Stimulated activated CD4-positive, alpha-beta T cell treated with anti-CD3 and anti-CD28 coated beads, Interleukin-12 subunit alpha, Interleukin-12 subunit beta, amount 100 ng/mL, for 24 hours (primary cell): Measurements from ENCODE around the gene IRX3.

ENCODE experiments used
- DNase-seq, 2 experiments: peaks; one replicate each; pipeline ENCODE4 v3.0.0-alpha.2; 2020; ENCODE audit warnings: low read depth in 2 of 2

IRX3 gene

DNA sequence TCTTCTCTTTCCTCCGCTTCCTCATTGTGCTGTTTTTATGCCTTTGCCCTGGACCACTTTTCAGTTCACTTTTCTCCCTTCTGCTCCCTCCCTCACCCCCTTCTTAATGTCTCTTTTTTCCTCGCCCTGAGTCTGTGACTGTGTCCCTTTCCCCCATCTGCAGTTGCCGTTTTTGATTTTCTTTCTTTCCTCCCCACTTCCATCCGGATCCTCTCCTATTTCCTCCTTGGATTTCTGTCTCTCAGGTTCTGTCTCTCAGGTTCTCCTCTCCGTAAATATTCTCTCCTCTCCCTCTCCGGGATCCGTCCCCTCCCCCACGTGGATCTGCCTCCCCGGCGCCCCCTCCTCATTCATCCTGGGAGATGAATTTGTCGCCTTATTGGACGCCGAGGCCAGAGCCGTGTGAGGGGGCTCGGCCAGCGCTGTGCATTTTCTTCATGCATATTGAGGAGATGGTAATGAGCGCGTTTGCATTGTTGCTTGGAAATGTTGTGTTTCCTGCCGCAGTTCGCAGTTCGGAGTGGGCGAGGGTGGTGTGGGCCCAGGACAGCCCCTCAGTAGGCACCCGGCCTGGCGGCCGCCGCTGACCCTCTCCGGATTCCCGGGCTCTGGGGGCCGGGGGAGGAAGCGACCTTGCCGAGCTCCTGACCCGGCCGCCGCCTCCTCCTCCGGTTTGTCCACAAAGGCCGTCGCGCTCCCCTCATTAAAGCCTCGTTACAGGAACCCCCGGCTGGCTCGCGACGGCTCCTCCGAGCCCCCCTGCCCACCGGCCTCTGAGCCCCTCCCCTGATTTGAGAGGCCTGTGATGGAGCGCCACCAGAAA lies 4.5 kb upstream of the IRX3 start:
- no peak for DNase-seq

DNA sequence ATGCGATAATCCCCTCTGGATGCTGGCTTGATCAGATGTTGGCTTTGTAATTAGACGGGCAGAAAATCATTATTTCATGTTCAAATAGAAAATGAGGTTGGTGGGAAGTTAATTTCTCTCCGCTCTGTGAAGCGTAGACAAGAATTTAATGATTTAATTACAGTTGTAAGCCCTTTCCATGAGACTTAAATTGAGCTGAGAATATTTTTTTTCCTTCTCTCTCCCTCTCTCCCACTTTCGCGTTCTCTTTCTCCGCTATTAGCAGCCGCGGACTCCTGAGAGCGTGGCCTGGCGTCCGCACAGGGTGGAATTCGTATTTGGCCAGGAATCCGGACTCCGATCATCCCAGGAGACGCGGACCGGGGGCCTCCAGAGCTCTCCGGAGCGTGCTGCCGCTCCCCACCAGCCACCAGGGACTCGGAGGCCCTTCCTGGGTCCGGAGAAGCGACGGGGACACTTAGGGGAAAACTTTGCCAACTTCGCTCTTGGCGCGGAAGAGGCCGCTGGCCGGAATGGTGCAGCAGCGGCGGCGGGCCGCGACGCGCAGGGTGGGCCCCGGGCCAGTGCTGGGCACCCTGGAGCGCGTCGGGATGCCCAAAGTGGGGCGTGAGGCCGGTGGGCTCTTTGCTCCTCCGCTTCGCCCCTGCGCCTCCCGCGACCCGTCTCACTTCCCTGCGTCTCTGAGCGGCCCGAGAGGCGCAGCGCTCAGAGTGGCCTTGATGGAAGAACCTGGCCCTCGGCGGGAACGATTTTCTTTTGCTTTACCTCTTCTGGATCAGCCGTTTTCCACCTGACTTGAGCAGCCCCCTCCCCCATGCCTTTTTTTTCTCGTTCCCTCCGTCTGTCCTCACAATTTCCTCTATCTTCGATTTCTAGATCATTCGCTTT lies 3.6 kb upstream of the IRX3 start:
- DNase-seq = no peak

DNA sequence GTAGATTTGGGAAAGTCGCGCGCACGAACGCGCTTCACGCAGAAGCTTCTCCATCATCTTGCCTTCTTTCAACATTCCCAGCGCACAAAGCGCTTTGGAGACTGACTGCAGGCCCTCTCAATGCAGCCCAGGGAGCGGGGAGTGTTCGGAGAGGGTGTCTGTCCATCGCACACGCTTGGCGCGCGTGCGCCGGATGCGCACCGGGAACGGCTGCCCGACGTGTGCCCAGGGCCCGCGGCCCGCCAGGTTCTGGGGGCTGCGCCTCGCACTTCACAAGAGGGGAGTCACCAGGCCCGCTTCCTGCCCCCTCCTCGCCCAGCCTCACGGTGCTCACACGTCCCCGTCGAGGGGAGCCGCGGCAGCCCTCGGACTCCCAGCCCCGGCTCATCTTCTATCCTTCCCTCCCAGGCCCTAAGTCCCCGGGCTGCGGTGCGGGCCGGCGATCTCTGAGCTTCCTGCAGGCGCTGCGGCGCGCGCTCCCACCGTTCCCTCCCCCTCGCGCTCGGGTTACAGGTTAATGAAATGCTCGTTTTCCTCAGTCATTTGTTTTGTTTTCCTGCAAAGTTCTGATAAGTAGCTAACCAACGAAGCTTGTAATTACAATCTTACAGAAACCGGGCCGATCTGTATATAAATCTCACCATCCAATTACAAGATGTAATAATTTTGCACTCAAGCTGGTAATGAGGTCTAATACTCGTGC lies 2.8 kb upstream of the IRX3 start:
- DNase-seq = no peak

DNA sequence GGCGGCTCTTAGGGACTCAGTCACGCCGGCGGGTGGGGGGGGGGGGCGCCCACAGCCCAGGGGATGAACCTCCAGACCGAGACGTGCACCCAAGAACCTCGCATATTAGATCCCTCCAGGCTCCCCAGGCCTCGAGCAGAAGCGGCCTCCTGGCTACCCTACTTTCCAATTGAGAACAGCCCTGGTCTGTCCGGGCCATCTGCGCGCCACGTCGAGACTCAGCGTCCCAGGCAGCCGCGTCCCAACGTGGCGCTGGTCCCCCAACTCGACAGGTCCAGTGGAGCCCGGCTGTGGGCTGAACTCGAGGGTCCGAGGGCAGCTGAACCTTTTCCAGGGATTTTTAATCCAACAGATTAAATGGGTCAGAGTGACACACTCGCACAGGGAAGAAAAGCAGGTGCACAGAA lies 2.3 kb upstream of the IRX3 start:
- DNase-seq = no peak

DNA sequence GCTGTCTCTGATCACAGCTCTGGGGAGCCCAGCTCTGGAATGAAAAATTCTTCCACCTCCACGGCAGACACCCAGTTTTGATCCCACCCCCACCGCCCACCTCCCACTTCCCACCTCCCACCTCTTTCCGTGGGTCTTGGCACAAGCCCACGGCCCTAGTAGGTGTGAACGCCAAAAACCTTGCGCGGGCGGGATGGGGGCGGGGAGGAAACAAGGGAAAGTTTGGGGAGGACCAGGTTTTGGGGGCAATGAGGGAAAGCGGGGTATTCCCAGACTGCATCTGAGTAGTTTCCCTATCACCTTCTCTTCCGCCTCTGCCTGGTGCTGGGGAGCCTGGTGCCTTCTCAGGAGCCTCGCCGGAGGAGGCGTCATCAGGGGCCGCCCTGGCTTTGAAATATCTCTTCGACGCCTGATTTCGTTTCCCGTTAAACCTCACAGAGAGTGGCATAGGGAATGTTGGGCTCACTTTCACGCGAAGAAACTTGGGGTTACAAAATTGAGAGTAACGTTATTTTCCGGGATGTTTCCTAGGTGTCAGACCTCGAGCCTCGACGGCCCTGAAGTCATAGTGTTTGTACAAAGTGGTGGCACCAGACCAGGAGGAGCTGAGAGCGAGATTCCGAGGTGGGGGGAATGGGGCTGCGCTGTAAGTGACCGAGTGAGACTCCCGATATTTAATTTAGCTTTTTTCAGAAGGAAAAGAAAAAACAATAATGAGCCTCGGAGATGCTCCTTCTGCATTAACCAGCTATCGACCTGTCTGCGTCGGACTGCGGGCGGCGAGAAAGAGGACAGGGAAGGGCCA lies 1.6 kb upstream of the IRX3 start:
- no peak for DNase-seq

DNA sequence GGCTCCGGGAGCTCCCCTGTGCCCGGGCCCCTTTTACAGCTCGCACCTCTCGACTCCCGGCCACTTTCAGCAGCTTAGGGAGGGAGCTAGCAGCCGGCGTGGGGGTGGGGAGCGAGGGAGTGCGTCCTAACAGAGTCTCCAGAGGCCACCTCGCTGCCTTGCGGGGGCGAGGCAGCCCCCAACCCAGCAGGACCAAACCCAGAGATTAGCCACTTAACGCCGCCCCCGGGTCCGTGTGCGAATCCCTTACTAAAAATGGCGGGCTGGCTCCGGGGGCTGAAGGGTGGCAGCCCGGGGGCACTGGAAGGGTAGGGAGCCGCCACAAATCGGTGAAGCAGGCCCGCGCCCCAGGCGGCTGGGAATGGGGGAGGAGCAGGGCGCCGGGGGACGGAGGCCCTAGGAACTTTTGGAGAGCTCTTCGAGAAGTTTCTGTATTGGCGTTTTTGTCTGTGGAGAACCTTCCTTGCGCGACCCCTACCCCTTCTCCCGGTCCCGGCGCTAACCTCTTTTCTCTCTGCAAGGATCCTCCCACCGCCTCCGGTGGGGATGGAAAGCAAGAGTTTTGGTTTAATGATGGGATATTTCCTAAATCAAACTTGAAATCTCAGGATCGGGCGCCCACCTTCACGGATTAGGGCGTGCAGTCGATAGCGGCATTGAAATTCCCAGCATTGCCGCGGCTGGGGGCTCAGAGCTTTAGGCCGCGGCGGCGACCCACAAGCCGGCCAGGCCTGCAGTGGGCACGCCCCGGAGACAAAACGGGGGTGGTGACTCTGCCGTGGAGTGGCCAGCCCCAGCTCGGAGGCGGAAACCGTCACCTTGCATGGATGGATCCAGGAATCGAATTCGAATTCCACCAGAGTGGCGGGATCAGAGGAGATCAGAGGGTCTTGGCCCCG lies 793 bp upstream of the IRX3 start:
- no peak for DNase-seq

DNA sequence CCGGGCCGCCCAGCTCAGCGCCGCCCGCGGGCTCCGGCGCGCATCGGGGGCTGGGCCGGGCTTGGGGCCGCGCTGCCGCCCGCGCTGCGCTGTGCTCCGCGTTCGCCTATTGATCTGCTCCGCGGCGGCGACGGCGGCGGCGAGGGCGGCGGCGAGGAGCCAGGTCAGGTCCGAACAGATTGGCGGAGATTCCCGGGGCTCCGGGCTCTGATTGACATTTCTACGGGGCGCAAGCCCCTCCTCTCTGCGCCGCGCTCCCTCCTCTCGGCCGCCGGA lies 559 bp downstream of the IRX3 start:
- DNase-seq = no peak

DNA sequence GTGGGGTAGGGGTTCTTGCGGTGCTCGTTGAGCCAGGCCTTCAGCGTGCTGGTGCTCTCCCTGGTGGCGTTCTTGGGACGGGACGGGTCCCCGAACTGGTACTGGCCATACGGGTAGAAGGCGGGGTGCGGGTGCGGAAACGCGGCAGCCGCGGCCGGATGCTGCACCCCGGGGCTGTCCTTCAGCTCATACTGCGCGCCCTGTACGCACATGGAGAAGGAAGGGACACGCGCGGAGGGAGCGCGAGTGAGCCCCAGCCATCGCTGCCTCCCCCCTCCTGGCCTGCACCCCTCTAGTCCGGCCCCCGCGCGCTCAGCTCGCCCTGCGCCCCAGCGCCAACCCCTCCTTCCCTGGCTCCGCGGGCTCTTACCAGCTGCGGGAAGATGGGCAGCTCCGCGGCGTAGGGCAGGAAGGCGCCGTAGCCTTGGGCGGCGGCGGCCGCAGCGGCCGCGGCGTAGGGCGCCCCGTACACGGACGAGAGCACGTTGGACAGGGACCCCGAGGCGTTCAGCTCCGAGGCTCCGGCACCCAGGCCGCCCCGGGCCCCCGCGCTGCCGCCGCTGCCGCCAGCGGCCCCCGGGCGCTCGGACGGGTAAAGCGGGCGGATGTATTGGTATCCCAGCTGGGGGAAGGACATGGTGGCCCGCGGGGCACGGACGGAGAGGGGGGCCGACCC lies 1.0 kb downstream of the IRX3 start:
- no peak for DNase-seq

DNA sequence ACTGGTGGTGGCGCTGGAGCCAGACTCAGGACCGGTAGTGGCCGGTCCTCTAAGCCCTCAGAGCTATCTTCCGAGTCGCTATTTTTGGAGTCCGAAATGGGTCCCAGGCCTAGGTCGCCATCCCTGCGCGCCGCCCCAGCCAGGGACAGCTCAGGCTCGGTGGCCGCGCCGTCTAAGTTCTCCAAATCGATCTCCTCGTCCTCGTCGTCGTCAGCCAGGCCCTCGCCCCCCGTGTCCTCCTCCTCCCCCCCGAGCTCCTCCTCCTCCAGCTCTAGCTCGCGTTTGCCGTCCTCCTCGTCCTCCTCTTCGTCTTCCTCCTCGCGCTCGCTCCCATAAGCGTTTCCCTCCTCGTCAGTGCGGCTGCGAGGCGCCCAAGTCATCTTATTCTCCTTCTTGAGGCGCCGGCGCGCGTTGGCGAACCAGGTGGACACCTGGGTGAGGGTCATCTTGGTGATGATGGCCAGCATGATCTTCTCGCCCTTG lies 1.6 kb downstream of the IRX3 start:
- DNase-seq = no peak

DNA sequence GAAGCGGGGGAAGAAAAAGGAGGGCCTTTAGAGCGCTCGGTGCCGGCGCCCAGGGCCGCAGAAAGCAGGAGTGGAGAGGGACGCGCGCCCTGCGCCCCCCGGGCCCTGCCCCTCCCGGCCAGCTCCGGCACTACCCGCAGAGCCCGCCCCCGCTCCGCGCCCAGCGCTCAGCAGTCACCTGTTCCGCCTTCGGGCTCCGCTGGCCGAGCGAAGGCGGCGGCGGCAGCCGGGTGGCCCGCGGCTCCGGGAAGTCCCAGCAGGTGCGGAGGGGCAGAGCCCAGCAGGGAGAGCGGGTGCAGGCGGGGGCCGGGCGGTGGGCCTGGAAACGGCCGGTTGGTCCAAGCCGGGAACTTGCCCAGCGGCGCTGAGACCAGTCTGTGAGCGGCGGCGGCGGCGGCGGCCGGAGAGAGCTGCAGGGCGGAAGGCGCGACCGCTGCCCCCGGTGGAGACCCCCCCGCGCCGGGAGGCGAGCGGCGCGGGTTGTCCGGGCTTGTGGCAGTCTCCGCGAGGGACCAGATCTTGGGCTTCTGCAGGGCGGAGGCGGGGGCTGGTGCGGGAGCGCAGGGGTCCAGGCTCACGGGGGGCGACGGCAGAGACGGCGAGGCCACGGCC lies 2.2 kb downstream of the IRX3 start:
- DNase-seq = no peak

DNA sequence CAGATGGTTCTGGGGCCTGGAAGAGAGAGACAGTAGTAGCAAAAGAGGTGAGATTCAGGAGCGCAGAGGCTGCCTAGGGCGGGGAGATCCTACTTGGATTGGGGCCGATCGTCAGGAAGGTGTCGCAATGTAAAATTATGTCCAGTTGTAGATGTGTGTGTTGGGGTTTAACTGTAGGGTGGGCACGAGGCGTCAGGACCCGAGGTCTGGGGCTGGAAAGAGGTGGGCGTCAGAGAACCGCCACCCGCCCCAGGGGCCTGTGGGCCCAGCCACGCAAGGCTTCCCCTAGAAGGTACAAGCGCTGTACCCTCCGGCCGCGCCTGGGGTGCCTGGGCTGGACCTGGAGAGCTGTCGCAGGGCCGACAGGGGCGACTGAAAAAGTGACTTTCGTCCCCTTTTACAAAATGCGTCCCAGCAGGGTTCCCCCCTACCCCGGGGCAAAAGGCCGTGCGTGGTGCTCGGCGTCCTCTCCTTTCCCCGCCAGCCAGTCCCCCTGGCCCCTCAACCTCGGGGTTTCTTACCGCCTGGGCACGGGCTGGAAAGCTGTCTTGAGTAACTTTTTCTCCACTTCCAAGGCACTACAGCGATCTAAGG lies 2.8 kb downstream of the IRX3 start:
- DNase-seq = no peak

DNA sequence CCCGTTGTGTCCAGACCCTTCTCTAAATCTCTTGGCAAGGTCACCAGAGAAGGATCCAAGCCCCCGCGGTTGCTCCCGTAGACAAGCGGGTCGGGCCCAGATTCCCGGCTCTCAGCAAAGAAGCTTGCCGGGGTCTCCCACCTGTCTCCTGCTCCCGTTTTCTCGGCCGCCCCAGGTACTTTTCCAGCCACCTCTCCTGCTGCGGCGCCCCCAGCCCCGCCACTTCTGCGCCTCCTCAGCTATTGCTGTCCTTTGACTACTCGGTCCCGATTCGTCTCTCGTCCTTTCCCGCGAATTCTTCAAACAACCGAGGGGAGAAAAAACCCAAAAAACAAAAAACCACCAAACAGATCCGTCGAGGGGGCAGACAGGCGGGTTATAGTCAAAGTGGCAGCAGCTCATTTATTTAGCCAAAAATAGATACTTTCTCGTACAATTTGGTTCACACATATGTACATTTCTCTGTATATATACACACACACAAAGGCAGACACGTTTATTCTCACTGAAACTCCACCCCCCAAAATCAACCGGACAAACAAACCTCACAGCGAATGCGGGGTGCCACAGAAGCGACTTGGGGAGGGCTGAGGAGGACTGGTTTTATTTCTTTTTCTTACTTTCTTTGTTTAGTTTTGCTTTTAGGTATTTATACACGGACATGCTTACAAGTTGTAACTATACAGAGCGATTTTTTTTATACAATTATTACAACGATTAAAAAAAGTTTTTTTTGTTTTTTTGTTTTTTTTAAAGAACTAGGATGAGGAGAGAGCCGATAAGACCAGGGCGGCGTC lies 3.5 kb downstream of the IRX3 start:
- no peak for DNase-seq

DNA sequence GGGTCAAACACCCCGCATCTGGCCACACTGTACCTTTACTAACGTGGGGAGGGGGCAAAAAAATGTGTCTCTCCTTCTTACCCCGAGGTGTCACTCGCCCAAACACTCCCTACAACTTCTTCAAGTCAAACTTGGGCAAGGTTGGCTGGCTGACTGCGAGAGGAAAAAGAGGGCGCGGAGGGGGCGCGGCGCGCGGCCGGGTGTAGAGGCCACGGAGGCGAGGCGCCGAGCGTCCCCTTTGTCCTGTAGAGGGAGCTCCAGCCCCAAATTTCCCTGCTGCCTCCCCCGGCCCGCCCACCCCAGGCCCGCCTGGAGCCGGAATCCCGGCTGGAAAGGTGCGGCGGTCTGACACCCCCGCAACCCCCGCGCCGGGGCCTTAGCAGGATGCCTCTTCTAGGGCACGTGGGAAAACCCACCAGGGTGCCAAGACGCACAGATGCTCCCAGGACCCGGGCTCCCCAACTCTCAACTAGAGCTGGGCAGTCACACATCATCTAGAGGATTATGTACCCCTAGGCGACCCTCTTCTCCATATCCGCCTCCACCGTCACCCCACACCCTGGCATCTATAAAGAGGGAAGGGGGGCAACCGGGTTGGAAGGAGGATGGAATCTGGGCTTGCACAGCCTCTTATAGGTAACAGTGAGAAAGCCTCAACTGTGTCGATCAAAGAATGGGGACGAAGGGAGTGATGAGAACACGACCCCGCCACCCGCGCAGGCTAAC lies 4.2 kb downstream of the IRX3 start:
- DNase-seq = peak in 1 of 2 experiments; percentile 35

DNA sequence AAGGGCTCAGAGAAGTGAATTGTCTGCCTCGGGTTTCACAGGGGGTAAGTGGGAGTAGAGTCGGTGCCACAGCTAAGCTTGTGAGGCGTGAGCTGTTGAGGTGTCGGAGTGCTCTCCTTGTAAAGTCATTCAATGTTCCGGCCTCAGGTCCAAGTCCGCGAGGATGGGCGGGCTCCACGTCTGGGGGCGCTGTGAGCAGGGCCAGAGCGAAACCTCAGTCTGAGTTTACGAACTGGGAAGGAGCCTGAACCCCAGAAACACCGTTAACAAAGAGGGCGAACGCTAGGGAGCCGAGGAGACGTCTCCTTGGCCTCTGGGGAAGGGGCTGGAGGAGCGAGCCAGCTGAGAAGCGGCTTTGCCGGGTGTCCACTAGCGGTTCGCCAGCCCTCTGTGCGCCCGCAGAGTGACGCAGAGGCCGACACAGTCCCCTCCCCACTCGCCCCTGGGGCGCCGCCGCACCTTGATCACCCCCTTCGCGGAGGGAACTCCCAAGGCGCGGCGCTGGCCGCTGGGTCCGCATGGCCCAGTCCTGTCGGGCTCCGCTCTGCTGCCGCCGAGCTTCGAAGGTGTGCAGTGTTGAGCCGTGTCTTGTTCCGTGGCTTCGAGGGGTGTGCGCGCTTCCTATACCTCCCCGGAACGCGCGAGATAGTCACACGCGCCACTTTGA lies 4.9 kb downstream of the IRX3 start:
- no peak for DNase-seq

DNA sequence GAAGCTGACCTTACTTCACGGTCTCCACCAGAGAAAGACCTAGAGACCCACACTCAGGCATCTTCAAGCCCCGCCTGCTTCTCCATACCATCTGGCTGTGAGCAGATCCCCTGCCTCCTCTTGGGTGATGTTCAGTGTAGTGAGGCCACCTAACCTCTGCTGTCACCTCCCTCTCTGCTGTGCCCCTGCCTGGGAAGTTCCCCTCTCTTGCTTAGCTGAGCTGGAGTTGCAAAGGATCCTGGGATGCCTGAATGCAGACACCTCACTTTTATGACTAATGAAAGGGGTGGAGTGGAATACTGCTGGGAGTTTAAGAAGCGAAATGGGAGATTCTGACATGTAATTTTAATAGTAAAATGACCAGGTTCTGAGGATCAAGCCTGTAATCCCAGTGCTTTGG lies 5.8 kb downstream of the IRX3 start:
- no peak for DNase-seq

DNA sequence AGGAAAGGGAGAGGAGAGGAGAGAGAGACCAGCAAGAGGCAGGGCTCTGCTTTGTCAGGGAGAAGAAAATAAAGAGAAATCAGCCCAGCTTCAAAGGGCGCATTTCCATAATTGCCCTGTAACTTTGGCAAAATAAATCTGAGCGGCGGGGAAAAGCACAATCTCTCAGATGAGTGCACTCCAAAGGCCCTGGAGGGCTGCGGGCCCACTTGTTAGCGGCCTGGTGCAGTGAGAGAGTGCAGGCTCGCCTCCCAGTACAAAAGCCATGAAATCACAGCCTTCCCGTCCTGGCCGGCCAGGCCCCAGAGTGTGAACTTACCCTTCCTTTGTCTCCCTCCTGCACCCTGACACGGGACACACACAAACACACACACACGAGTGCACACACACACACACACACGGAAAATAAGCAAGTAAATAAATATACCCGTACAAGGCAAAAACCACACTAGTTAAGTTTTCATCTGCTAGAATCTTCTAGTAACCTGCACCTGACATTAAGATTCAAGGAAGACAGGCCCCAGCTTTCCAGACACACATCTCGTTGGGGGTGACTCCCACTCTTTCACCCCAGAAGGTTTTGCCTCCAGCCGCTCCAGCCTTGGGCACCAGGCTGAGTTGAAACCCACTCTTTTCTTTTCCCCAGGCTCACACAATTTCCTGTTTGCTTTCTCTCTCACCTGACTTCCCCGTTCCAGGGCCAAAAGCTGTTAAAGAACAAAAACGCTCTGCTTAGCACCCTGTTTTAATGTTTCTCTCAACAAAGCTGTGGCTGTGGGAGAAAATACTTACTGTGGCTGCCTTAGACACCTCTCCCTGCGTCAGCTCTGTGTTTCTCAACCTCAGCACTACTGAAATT lies 8.5 kb downstream of the IRX3 start:
- no peak for DNase-seq
